ENCODE measurements around the gene TXLNB.
A peak's percentile ranks its signal among the peaks of the same experiment; 100 is the strongest.

The TXLNB gene

DNA sequence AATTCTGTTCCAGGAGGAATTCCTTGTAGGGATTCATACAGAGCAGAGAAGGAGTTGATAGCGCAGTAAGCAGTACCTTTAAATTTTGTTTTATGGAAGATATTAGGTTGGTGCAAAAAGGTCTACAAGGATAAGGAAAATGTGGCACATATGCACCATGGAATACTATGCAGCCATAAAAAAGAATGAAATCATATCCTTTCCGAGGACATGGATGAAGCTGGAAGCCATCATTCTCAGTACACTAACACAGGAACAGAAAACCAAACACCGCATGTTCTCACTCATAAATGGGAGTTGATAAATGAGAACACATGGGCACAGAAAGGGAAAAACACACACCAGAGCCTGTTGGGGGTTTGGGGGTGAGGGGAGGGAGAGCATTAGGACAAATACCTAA lies 37.4 kb upstream of the TXLNB start:
- 100% methylated on average over 2 of the region's 3 CpGs; no CpG with 5 or more reads in 1 of the 2 experiments for WGBS, 2 experiments (ENCODE audit: insufficient coverage in 2 of 2)

DNA sequence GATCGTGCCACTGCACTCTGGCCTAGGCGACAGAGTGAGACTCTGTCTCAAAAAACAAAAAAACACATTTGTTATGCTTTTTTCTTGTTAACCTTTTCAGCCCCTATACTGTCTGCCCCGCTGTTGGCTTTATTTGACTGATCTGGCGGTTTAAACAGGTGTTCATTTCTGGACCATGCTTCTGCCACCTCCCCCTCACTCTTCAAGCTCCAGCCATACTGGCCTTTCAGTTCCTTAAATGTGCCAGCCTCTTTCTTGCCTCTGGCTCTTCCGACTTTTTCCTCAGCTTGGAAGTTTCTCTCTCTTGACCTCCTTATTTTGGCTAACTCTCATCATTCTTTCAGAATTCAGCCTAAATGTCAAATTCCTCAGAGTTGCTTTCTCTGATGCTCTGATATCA lies 35.2 kb upstream of the TXLNB start:
- H3K9me3 ChIP-seq (ENCODE audit: control insufficient read depth, low read length): peaks cover 3% of the 10 kb centered on the region
- 86 to 99% methylated on average over 5 of the region's 5 CpGs for WGBS, 2 experiments (ENCODE audit: insufficient coverage in 2 of 2)
- H3K4me3 ChIP-seq (ENCODE audit: extremely low read depth, insufficient read depth, low read length, poor library complexity, severe bottlenecking): no peak overlapping the region
- no peaks in the 10 kb centered on the region for H3K36me3 ChIP-seq (ENCODE audit: control insufficient read depth, insufficient read depth, low read length)
- H3K4me1 ChIP-seq (ENCODE audit: control insufficient read depth, insufficient read depth, low read length, poor library complexity, severe bottlenecking): peaks cover 9% of the 10 kb centered on the region
- no peak overlapping the region for H3K27ac ChIP-seq (ENCODE audit: low read depth, low read length, severe bottlenecking)

More for the DNA sequence above, 37.4 kb upstream of the TXLNB start:
- Histone ChIP-seq H3K4me3 (ENCODE audit: extremely low read depth, insufficient read depth, low read length, poor library complexity, severe bottlenecking) (no peak overlapping the region), H3K9me3 (ENCODE audit: control insufficient read depth, low read length) (no peaks in the 10 kb centered on the region), H3K4me1 (ENCODE audit: control insufficient read depth, insufficient read depth, low read length, poor library complexity, severe bottlenecking) (peaks cover 4% of the 10 kb centered on the region), H3K36me3 (ENCODE audit: control insufficient read depth, insufficient read depth, low read length) (no peaks in the 10 kb centered on the region), H3K27ac (ENCODE audit: low read depth, low read length, severe bottlenecking) (no peak overlapping the region)

DNA sequence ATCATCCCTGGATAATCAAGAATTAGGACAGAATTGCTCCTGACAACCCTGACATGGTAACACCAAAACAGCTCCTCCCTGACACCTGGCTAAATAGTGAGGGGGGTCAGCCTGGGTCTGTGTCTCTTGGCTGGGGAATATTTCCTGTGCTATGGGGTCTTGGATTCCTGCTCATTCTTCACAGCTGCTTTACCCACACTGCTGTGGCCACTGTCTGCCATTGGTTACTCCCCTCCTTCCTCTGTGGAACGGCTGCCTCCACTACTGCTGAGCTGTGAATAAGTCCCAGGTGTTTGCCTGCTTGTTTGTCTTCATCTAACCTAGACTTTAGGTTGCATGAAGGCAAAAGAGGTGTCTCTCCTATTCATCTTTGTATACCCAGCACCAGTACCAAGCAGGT lies 33.9 kb upstream of the TXLNB start:
- no peak overlapping the region for H3K4me3 ChIP-seq (ENCODE audit: extremely low read depth, insufficient read depth, low read length, poor library complexity, severe bottlenecking)
- H3K9me3 ChIP-seq (ENCODE audit: control insufficient read depth, low read length): peaks cover 3% of the 10 kb centered on the region
- 67 to 80% methylated on average over 1 of the region's 1 CpG for WGBS, 2 experiments (ENCODE audit: insufficient coverage in 2 of 2)
- H3K4me1 ChIP-seq (ENCODE audit: control insufficient read depth, insufficient read depth, low read length, poor library complexity, severe bottlenecking): peaks cover 9% of the 10 kb centered on the region
- H3K36me3 ChIP-seq (ENCODE audit: control insufficient read depth, insufficient read depth, low read length): no peaks in the 10 kb centered on the region
- no peak overlapping the region for H3K27ac ChIP-seq (ENCODE audit: low read depth, low read length, severe bottlenecking)

DNA sequence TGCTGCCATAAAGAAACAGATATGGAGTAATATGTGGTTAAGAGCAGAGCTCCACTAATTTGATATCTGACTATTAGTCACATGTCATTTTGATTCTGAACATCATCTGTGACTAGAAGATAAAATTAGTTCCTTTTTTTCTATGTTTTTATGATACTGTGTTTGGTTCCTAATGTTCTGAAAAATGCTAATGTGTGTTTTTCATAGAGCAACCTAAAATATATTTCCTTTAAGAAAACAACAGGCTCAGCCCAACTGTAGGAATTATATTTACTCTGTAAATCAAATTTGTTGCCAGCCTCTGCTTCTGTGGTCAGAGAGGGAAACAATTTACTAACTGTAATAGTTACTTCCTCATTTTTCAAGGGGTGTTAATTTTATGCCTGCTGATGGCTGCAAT lies 33.3 kb upstream of the TXLNB start:
- no peaks in the 10 kb centered on the region for H3K36me3 ChIP-seq (ENCODE audit: control insufficient read depth, insufficient read depth, low read length)
- H3K4me1 ChIP-seq (ENCODE audit: control insufficient read depth, insufficient read depth, low read length, poor library complexity, severe bottlenecking): peaks cover 9% of the 10 kb centered on the region
- H3K27ac ChIP-seq (ENCODE audit: low read depth, low read length, severe bottlenecking): no peak overlapping the region
- no peak overlapping the region for H3K4me3 ChIP-seq (ENCODE audit: extremely low read depth, insufficient read depth, low read length, poor library complexity, severe bottlenecking)
- H3K9me3 ChIP-seq (ENCODE audit: control insufficient read depth, low read length): peaks cover 3% of the 10 kb centered on the region

DNA sequence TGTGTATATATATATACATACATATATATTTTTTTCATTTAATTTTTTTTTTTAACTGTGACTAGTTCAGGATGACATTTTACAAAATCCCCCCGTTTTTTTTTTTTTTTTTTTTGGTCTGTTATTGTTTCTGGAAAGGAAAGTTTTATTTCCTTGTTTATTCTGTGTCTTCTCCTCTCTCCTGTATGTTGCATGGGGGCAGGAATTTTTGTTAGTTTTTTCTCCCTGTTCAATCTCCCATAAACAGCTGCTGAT lies 32.4 kb upstream of the TXLNB start:
- no peak overlapping the region for H3K4me3 ChIP-seq (ENCODE audit: extremely low read depth, insufficient read depth, low read length, poor library complexity, severe bottlenecking)
- H3K27ac ChIP-seq (ENCODE audit: low read depth, low read length, severe bottlenecking): no peak overlapping the region
- no CpG with 5 or more reads among the region's 1 CpG for WGBS, 2 experiments (ENCODE audit: insufficient coverage in 2 of 2)
- H3K9me3 ChIP-seq (ENCODE audit: control insufficient read depth, low read length): peaks cover 3% of the 10 kb centered on the region
- no peaks in the 10 kb centered on the region for H3K36me3 ChIP-seq (ENCODE audit: control insufficient read depth, insufficient read depth, low read length)
- H3K4me1 ChIP-seq (ENCODE audit: control insufficient read depth, insufficient read depth, low read length, poor library complexity, severe bottlenecking): peaks cover 9% of the 10 kb centered on the region

DNA sequence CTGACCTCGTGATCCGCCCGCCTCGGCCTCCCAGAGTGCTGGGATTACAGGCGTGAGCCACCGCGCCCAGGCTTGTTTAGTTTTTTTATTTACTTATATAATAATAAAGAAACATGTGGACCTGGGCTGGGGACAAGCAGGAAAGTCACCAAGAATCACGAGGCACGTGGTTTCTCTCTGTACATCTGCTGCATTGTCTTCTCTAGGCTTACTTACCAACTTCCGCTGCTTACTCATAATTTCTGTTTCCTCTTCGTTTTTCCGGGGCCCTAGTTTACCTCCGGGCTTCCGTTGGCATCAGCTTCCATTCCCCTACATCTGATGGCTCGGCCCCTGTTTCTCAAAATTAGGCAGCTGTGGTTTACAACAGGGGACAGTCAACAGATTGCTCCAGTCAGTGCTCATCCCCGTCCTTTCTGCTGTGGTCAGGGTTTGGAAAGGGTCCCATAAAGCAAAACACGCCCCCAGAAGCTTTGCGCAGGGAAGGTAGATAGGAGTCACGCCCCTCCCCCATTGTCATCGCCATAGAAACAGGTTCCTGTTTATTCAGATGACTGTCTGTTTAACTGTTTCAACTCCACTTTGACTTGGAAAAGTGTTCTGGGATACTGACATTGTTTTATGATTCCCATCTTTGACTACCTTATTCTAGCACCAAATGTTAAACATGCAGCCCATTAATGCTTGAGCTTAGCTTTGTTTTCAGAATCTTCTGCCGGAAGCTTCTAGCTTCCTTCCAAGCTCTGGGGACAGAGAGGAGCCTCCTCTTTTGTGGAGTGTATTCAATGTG lies 31.9 kb upstream of the TXLNB start:
- H3K27ac ChIP-seq (ENCODE audit: low read depth, low read length, severe bottlenecking): peak overlapping the region; percentile 83
- peaks cover 3% of the 10 kb centered on the region for H3K9me3 ChIP-seq (ENCODE audit: control insufficient read depth, low read length)
- WGBS, 2 experiments (ENCODE audit: insufficient coverage in 2 of 2): 66 to 81% methylated on average over 12 to 17 of the region's 21 CpGs
- H3K36me3 ChIP-seq (ENCODE audit: control insufficient read depth, insufficient read depth, low read length): no peaks in the 10 kb centered on the region
- H3K4me3 ChIP-seq (ENCODE audit: extremely low read depth, insufficient read depth, low read length, poor library complexity, severe bottlenecking): no peak overlapping the region
- H3K4me1 ChIP-seq (ENCODE audit: control insufficient read depth, insufficient read depth, low read length, poor library complexity, severe bottlenecking): peaks cover 9% of the 10 kb centered on the region

DNA sequence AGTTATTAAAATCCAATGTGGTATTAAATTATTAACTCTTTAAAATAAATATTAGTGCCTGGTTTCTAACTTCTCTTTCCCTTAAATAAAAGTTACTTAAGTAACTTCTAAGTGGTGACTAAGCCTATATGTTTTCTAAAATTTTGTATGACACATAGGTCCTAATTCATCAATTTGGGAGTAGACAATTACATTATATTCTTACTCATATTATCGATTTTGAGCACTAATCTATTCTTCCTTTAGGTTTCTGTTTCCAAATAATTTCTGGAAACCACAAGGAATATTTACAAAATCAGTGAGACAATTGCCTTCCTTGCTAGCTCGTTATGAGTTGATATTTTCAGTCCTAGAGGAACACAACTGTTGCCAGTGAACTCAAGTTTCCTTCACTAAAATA lies 28.3 kb upstream of the TXLNB start:
- H3K27ac ChIP-seq (ENCODE audit: low read depth, low read length, severe bottlenecking): no peak overlapping the region
- H3K9me3 ChIP-seq (ENCODE audit: control insufficient read depth, low read length): peaks cover 3% of the 10 kb centered on the region
- no peak overlapping the region for H3K4me3 ChIP-seq (ENCODE audit: extremely low read depth, insufficient read depth, low read length, poor library complexity, severe bottlenecking)
- no peaks in the 10 kb centered on the region for H3K36me3 ChIP-seq (ENCODE audit: control insufficient read depth, insufficient read depth, low read length)
- 93% methylated on average over 2 of the region's 2 CpGs; no CpG with 5 or more reads in 1 of the 2 experiments for WGBS, 2 experiments (ENCODE audit: insufficient coverage in 2 of 2)
- peaks cover 9% of the 10 kb centered on the region for H3K4me1 ChIP-seq (ENCODE audit: control insufficient read depth, insufficient read depth, low read length, poor library complexity, severe bottlenecking)

DNA sequence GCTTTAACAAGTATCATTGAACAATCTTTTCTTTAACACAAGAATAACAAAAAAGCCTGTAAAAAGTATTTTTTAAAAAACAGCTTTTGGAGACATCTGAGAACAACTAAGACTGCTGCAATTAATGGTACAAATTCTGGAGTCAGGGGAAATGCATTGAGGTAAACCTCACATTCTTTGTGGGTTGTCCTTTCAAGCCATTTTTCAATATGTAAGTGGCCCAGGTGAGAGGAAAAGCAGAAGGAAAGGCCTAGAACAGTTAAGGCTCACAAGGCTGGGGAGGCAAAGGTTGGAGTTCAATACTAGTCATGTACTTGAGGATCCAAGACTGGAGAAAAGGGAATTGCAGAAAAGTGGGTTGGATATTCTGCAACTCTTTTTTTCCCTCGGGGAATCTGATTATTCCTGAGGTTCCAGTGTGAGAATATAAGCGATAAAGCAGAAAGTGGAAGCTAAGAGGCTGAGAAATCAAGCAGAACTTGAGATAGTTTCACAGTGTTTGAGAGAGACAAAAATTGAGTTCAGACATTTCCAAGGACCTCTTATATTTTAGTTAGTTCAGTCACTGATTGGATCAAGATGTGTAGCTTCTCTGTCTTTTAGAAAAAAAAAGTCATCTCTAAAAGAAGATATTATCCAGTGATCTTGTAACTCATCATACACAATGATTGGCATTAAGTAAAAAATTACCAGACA lies 25.0 kb upstream of the TXLNB start:
- no peak overlapping the region for H3K27ac ChIP-seq (ENCODE audit: low read depth, low read length, severe bottlenecking)
- H3K4me3 ChIP-seq (ENCODE audit: extremely low read depth, insufficient read depth, low read length, poor library complexity, severe bottlenecking): no peak overlapping the region
- 87 to 90% methylated on average over 2 of the region's 2 CpGs for WGBS, 2 experiments (ENCODE audit: insufficient coverage in 2 of 2)
- no peaks in the 10 kb centered on the region for H3K4me1 ChIP-seq (ENCODE audit: control insufficient read depth, insufficient read depth, low read length, poor library complexity, severe bottlenecking)
- no peaks in the 10 kb centered on the region for H3K9me3 ChIP-seq (ENCODE audit: control insufficient read depth, low read length)
- no peaks in the 10 kb centered on the region for H3K36me3 ChIP-seq (ENCODE audit: control insufficient read depth, insufficient read depth, low read length)

DNA sequence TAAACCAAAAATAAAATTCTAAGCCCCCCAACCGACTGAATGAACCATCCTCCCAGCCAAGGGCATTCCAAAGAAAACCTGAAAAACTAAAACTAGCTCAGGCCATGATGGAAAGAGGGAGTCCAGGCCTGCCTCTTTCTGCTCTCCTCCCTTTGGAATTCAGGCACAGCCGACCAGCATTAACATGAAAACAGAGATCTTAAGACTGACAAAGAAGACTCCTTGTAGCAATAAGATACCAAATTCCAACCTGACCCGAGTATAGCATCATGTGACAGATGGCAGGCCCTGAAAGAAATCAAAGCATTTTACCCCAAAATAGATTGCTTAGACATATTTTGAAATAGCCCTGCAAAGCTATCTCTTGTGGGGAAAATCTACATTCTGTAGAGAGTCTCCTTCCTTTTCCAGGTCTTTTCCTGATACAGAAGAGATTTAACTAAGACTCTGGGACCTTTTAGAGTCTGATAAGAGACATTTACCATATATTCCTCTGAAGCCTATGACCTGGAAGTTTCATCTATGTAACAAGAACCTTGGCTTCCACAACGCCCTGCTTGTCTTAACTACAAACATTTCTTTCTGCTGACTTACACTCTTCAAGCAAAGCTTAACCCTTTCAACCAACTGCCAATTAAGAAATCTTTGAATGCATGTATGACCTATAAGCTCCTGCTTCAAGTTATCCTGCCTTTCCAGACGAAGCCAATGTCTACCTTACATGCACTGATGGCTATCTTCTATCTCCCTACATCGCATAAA lies 22.2 kb upstream of the TXLNB start:
- Histone ChIP-seq H3K27ac (ENCODE audit: low read depth, low read length, severe bottlenecking) (no peak overlapping the region), H3K9me3 (ENCODE audit: control insufficient read depth, low read length) (no peaks in the 10 kb centered on the region), H3K4me3 (ENCODE audit: extremely low read depth, insufficient read depth, low read length, poor library complexity, severe bottlenecking) (no peak overlapping the region), H3K36me3 (ENCODE audit: control insufficient read depth, insufficient read depth, low read length) (no peaks in the 10 kb centered on the region), H3K4me1 (ENCODE audit: control insufficient read depth, insufficient read depth, low read length, poor library complexity, severe bottlenecking) (no peaks in the 10 kb centered on the region)
- WGBS, 2 experiments (ENCODE audit: insufficient coverage in 2 of 2): 48 to 70% methylated on average over 4 of the region's 6 CpGs

DNA sequence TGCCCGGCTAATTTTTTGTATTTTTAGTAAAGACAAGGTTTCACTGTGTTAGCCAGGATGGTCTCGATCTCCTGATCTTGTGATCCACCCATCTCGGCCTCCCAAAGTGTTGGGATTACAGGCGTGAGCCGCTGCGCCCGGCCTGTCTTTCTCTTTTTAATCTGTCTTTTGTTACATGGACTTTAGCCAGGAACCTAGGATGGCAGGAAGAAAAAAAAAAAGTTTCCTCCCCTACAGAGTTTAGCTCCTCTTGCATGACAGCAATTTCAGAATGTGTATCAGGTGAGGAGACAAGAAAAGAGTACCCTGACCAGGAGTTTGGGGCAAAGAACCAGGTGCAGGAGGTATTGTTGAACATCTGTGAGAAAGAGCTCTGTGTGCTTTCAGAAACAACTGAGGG lies 21.4 kb upstream of the TXLNB start:
- H3K27ac ChIP-seq (ENCODE audit: low read depth, low read length, severe bottlenecking): no peak overlapping the region

DNA sequence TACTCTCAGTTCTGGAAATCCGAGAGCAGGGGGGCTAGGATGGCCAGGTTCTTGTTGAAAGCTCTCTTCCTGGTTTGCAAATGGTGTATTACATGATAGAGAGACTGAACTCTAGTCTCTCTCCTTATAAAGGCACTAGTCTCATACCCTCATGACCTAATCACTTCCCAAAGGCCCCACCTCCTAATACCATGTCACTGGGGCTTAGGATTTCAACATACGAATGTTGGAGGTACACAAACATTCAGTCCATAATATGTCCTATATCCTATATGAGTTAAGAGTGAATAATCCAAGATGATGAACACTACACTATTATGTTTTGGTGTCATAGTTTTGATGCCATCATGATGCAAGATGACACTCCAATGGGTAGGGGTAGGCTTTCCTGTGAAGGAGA lies 20.0 kb upstream of the TXLNB start:
- Histone ChIP-seq H3K36me3 (ENCODE audit: control insufficient read depth, insufficient read depth, low read length) (no peaks in the 10 kb centered on the region), H3K9me3 (ENCODE audit: control insufficient read depth, low read length) (no peaks in the 10 kb centered on the region), H3K4me1 (ENCODE audit: control insufficient read depth, insufficient read depth, low read length, poor library complexity, severe bottlenecking) (no peaks in the 10 kb centered on the region), H3K27ac (ENCODE audit: low read depth, low read length, severe bottlenecking) (no peak overlapping the region), H3K4me3 (ENCODE audit: extremely low read depth, insufficient read depth, low read length, poor library complexity, severe bottlenecking) (no peak overlapping the region)
- WGBS, 2 experiments (ENCODE audit: insufficient coverage in 2 of 2): no CpG with 5 or more reads among the region's 2 CpGs

More for the DNA sequence above, 21.4 kb upstream of the TXLNB start:
- no peaks in the 10 kb centered on the region for H3K9me3 ChIP-seq (ENCODE audit: control insufficient read depth, low read length)
- H3K4me1 ChIP-seq (ENCODE audit: control insufficient read depth, insufficient read depth, low read length, poor library complexity, severe bottlenecking): no peaks in the 10 kb centered on the region
- no peak overlapping the region for H3K4me3 ChIP-seq (ENCODE audit: extremely low read depth, insufficient read depth, low read length, poor library complexity, severe bottlenecking)
- no peaks in the 10 kb centered on the region for H3K36me3 ChIP-seq (ENCODE audit: control insufficient read depth, insufficient read depth, low read length)
- 51 to 90% methylated on average over 3 to 7 of the region's 7 CpGs for WGBS, 2 experiments (ENCODE audit: insufficient coverage in 2 of 2)

Data from mesodermal cell (in vitro differentiated cells).